H1 (cell line): ENCODE data around the gene CSF3R.

Source experiments
- KDM1A ChIP-seq: fragments of 200-600, 300-600 bp; sonication (generic); IDR thresholded peaks from 2 replicates; pipeline ENCODE4 v1.7.1; 2016; ENCODE audit warnings: mild to moderate bottlenecking, low read length, borderline replicate concordance
- TF ChIP-seq, protein P1 (sequence below), 3 experiments: IDR thresholded peaks; 1 replicate in 2 of 3; 2 replicates in 1 of 3; pipeline versions ENCODE4 v1.5.1 to v1.6.1; 2011; ENCODE audit warnings: low read length in 3 of 3, mild to moderate bottlenecking in 3 of 3, inconsistent platforms in 2 of 3, low read depth in 1 of 3, moderate library complexity in 1 of 3; ENCODE audit not compliant: insufficient read depth in 1 of 3; ENCODE audit errors: control extremely low read depth in 1 of 3

DNA sequence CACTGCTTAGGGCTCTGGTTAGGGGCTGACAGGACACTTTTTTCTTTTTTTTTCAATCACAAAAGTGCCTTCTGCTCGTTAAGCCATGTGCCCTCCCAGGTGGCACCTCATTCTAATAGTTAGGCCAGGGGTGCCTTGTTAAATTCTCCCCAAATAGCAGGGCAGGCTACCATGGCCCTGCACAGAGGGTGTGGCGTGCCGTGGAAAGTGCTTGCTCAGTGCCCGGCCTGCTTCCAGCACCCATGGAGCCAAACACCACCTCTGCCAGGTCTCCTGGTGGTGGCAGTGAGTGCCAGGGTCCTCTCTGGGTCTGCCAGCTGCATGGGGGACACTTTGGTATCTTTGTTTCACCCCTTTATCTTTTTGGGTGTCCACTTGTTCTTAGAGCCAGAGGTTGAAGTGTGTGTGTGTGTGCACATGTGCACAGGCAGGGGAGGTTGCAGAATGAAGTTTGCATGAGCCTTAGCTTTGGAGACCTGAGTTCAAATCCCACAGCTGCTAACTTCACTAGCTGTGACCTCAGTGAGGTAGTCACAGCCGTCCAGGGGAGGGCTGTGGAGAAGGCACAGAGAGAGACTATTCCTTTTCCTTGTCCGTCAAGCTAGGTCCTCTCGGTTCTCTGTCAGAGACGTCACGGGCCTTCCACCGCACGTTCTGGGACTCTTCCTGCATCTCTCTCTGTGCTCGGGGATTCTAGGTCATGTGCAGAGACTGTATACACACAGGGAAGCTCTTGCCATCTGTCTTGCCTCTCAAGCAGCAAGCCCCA, 39.9 kb upstream of the CSF3R start:
- TF ChIP-seq, protein P1, sequence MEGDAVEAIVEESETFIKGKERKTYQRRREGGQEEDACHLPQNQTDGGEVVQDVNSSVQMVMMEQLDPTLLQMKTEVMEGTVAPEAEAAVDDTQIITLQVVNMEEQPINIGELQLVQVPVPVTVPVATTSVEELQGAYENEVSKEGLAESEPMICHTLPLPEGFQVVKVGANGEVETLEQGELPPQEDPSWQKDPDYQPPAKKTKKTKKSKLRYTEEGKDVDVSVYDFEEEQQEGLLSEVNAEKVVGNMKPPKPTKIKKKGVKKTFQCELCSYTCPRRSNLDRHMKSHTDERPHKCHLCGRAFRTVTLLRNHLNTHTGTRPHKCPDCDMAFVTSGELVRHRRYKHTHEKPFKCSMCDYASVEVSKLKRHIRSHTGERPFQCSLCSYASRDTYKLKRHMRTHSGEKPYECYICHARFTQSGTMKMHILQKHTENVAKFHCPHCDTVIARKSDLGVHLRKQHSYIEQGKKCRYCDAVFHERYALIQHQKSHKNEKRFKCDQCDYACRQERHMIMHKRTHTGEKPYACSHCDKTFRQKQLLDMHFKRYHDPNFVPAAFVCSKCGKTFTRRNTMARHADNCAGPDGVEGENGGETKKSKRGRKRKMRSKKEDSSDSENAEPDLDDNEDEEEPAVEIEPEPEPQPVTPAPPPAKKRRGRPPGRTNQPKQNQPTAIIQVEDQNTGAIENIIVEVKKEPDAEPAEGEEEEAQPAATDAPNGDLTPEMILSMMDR (IDR thresholded peaks at IDR 0.05; ENCODE audit: control extremely low read depth in 1 of 3, insufficient read depth in 1 of 3, low read depth in 1 of 3, low read length in 3 of 3), result no peak
- no peak for TF ChIP-seq KDM1A
